Tibial nerve (tissue), 4 donors: ENCODE data around the gene CCDC78. TPM values are rescaled to one million over a fixed set of nuclear protein-coding genes. Genes with fewer than 3 reads are reported as not detected.
A peak's percentile ranks its signal among the peaks of the same experiment; 100 is the strongest.

Experiments
- DNase-seq, 2 donors: peaks; one replicate each; pipeline ENCODE4 v3.0.0-alpha.2; 2019; ENCODE audit warnings: low spot score in 2 of 2
- H3K27ac ChIP-seq, 4 donors: fragments of 200-600 bp; sonication (generic) in 3 of 4; one replicate each; pipeline ENCODE4 v1.5.1; 2017 to 2019; ENCODE audit warnings: mild to moderate bottlenecking in 1 of 4
- H3K27me3 ChIP-seq, 2 donors: fragments of 200-600 bp; sonication (generic) in 1 of 2; one replicate each; pipeline versions ENCODE4 v1.5.1 to v1.6.0; 2017 to 2019
- H3K36me3 ChIP-seq, 3 donors: fragments of 200-600 bp; sonication (generic); one replicate each; pipeline ENCODE4 v1.5.1; 2018 to 2019
- H3K4me1 ChIP-seq, 4 donors: fragments of 200-600 bp; sonication (generic) in 3 of 4; one replicate each; pipeline ENCODE4 v1.5.1; 2017 to 2019
- H3K4me3 ChIP-seq, 4 donors: fragments of 200-600 bp; sonication (generic) in 3 of 4; one replicate each; pipeline ENCODE4 v1.5.1; 2017 to 2019; ENCODE audit warnings: mild to moderate bottlenecking in 1 of 4, moderate library complexity in 1 of 4
- H3K9me3 ChIP-seq, 4 donors: fragments of 200-600 bp; sonication (generic) in 3 of 4; one replicate each; pipeline ENCODE4 v1.5.1; 2017 to 2019
- EP300 ChIP-seq, 2 donors: sonication (generic); formaldehyde crosslinking; IDR thresholded peaks; one replicate each; pipeline ENCODE4 v1.6.1; 2017; ENCODE audit warnings: antibody characterized with exemption in 2 of 2, mild to moderate bottlenecking in 1 of 2
- POLR2A ChIP-seq, 2 donors: fragments of 450-650 bp; IDR thresholded peaks; one replicate each; pipeline ENCODE4 v1.6.1; 2017; ENCODE audit warnings: antibody characterized with exemption in 2 of 2, mild to moderate bottlenecking in 2 of 2, moderate library complexity in 2 of 2
- WGBS, 2 donors: methylation state at CpG; one replicate each; pipeline ENCODE4 v1.1.5; 2018; 5-methylcytosine and 5-hydroxymethylcytosine counted together
- total RNA-seq, 4 donors: library from RNA; depleted of rRNA; stranded (reverse); fragments of >200 nt; gene quantifications; one replicate each; pipeline ENCODE4 v1.1.0, GENCODE V29; 2016
- TF ChIP-seq, protein P1 (sequence below), 5 experiments: fragments of 200-600 bp in 3 of 5; fragments of 450-650 bp in 2 of 5; sonication (generic) in 3 of 5; IDR thresholded peaks; one replicate each; pipeline ENCODE4 v1.5.1; 2016 to 2019; ENCODE audit warnings: antibody characterized with exemption in 5 of 5, mild to moderate bottlenecking in 3 of 5, moderate library complexity in 2 of 5

The CCDC78 gene
- total RNA-seq, 4 donors from 2014 or later, result 0.63 to 7.5 (median 3.0) TPM

DNA sequence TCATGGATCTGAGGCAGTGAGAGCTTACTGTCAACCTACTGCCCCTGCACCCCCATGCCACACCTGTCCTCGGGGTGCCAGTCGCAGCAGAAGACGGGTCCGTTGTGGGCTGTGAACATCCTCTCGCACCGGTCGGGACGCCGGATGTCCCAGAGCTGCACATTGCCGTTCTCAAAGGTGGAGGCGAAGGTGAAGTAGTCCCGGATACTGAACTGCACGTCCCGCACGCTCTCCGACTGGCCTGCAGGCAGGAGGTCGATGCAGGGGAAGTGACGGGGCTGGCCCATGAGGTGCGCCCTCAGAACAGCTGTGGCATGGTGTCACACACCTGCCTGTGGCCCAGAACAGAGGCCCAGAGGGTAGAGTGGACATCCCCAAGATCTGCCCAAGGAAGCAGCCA, 38.7 kb downstream of the CCDC78 start:
- Histone ChIP-seq H3K27ac (no peak overlapping the region), H3K4me1 (peaks cover 0 to 63% (median 33%) of the 10 kb centered on the region in 4 donors), H3K27me3 (peaks cover 0 to 6% of the 10 kb centered on the region in 2 donors), H3K4me3 (no peak overlapping the region), H3K36me3 (peaks cover 0 to 39% (median 6%) of the 10 kb centered on the region in 3 donors), H3K9me3 (no peaks in the 10 kb centered on the region)
- no peak for DNase-seq
- TF ChIP-seq POLR2A (IDR thresholded peaks at IDR 0.05), result no peak
- no peak for TF ChIP-seq EP300 (IDR thresholded peaks at IDR 0.05)
- TF ChIP-seq, protein P1, sequence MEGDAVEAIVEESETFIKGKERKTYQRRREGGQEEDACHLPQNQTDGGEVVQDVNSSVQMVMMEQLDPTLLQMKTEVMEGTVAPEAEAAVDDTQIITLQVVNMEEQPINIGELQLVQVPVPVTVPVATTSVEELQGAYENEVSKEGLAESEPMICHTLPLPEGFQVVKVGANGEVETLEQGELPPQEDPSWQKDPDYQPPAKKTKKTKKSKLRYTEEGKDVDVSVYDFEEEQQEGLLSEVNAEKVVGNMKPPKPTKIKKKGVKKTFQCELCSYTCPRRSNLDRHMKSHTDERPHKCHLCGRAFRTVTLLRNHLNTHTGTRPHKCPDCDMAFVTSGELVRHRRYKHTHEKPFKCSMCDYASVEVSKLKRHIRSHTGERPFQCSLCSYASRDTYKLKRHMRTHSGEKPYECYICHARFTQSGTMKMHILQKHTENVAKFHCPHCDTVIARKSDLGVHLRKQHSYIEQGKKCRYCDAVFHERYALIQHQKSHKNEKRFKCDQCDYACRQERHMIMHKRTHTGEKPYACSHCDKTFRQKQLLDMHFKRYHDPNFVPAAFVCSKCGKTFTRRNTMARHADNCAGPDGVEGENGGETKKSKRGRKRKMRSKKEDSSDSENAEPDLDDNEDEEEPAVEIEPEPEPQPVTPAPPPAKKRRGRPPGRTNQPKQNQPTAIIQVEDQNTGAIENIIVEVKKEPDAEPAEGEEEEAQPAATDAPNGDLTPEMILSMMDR (IDR thresholded peaks at IDR 0.05), result no peak
- WGBS, 2 donors, result 87 to 92% methylated on average over 9 to 19 of the region's 19 CpGs

- TF ChIP-seq, protein P1 (IDR thresholded peaks at IDR 0.05), result no peak
- TF ChIP-seq EP300 (IDR thresholded peaks at IDR 0.05) (no peak), POLR2A (IDR thresholded peaks at IDR 0.05) (no peak)
- Histone ChIP-seq H3K27ac (no peak overlapping the region), H3K9me3 (no peaks in the 10 kb centered on the region), H3K4me1 (peaks cover 0 to 72% (median 39%) of the 10 kb centered on the region in 4 donors), H3K27me3 (no peaks in the 10 kb centered on the region), H3K4me3 (no peak overlapping the region), H3K36me3 (peaks cover 0 to 48% (median 14%) of the 10 kb centered on the region in 3 donors)
- 90 to 95% methylated on average over 45 of the region's 51 CpGs for whole genome bisulfite sequencing, 2 donors
- DNase-seq, result no peak
Measured at GRCh38 chr16:686459-687260, 39.6 kb downstream of the CCDC78 start.

- Histone ChIP-seq H3K4me3 (no peak overlapping the region), H3K4me1 (peaks cover 0 to 79% (median 46%) of the 10 kb centered on the region in 4 donors), H3K36me3 (peaks cover 0 to 53% (median 15%) of the 10 kb centered on the region in 3 donors), H3K27ac (no peak overlapping the region), H3K27me3 (no peaks in the 10 kb centered on the region), H3K9me3 (no peaks in the 10 kb centered on the region)
- DNase-seq, result no peak
- TF ChIP-seq EP300 (IDR thresholded peaks at IDR 0.05) (no peak), POLR2A (IDR thresholded peaks at IDR 0.05) (no peak)
- TF ChIP-seq, protein P1 (IDR thresholded peaks at IDR 0.05), result peak in 1 of 5 experiments; percentile 12
- WGBS, 2 donors, result 54 to 85% methylated on average over 5 to 8 of the region's 10 CpGs
Measured at GRCh38 chr16:685967-686366, 40.3 kb downstream of the CCDC78 start.

DNA sequence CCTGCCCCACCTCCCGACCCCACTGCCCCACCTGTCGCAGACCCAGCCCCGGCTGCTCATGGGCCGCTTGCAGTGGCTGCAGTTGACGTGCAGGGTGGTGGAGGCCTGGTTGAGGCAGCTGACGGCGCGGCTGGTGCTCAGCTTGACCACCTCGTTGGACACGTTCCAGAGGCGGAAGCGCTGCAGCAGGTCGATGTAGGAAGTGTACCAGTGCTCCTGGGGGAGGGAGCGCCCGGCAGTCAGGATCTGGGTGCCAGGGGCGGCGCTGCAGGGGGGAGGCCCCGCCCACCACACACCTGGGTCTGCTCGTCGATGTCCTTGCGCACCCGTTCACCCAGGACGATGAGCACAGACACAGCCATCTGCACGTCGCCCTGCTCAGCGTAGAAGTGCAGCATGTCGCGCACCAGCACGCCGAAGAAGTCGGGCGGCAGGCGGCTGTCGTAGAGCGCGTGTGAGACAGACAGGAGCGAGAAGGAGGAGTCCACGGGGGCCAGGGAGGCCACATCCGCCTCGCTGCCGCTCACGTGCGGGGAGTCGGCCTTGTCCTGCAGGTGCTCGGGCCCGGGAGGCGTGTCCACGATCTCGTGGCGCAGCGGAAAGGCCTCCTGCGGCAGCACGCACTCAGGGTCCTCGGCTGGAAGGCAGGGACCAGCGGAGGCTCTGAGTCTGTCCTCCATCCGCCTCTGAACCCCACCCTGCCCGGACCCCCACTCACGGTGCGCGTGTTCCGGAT, 41.1 kb downstream of the CCDC78 start:
- WGBS, 2 donors, result 90 to 93% methylated on average over 53 to 55 of the region's 61 CpGs

More for the DNA sequence above, 41.1 kb downstream of the CCDC78 start:
- Histone ChIP-seq H3K9me3 (no peaks in the 10 kb centered on the region), H3K27ac (peak overlapping the region in 3 of 4 donors; percentile 76 to 84 (median 84)), H3K36me3 (peaks cover 0 to 53% (median 15%) of the 10 kb centered on the region in 3 donors), H3K4me1 (peaks cover 0 to 76% (median 46%) of the 10 kb centered on the region in 4 donors), H3K27me3 (no peaks in the 10 kb centered on the region), H3K4me3 (peak overlapping the region; percentile 55 to 78 (median 61))
- TF ChIP-seq, protein P1 (IDR thresholded peaks at IDR 0.05), result no peak
- TF ChIP-seq EP300 (IDR thresholded peaks at IDR 0.05) (no peak), POLR2A (IDR thresholded peaks at IDR 0.05) (no peak)
- no peak for DNase-seq
